ENCODE measurements around the gene DOCK1.

Gene DOCK1

GRCh38 chr10:126945351-126946030 is 40.3 kb downstream of the DOCK1 start:
- no peak for DNase-seq
- no peaks in the 10 kb centered on the region for H3K9me3 Mint-ChIP-seq
- no peak overlapping the region for H3K4me3 Mint-ChIP-seq
- ATAC-seq = no peak
- H3K4me1 Mint-ChIP-seq = no peaks in the 10 kb centered on the region
- H3K36me3 Mint-ChIP-seq (ENCODE audit: low read depth) = no peaks in the 10 kb centered on the region
- H3K27ac Mint-ChIP-seq = no peak overlapping the region
- H3K27me3 Mint-ChIP-seq = no peaks in the 10 kb centered on the region

DNA sequence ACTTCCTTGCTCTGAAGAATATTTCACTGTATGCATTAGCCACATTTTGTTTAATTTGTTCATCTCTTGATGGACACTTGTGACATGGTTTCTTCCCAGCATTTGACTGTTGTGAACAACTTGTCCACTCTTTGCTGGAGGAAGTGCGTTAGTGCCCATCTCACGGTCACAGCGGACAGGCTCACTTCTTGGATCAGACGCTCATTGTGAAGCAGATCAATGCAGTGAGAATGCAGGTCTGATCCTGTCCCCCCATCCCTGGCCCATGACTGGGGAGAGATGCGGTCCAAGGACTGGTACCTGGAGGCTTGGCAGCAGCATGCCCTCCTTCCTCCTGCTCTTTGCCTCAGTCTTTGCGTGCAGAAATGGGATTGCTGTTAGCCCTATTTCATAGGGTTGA is 41.5 kb downstream of the DOCK1 start:
- DNase-seq (no peak), ATAC-seq (no peak)
- H3K9me3 Mint-ChIP-seq = no peaks in the 10 kb centered on the region
- no peak overlapping the region for H3K27ac Mint-ChIP-seq
- no peaks in the 10 kb centered on the region for H3K36me3 Mint-ChIP-seq (ENCODE audit: low read depth)
- H3K27me3 Mint-ChIP-seq = no peaks in the 10 kb centered on the region
- no peaks in the 10 kb centered on the region for H3K4me1 Mint-ChIP-seq
- H3K4me3 Mint-ChIP-seq = no peak overlapping the region

DNA sequence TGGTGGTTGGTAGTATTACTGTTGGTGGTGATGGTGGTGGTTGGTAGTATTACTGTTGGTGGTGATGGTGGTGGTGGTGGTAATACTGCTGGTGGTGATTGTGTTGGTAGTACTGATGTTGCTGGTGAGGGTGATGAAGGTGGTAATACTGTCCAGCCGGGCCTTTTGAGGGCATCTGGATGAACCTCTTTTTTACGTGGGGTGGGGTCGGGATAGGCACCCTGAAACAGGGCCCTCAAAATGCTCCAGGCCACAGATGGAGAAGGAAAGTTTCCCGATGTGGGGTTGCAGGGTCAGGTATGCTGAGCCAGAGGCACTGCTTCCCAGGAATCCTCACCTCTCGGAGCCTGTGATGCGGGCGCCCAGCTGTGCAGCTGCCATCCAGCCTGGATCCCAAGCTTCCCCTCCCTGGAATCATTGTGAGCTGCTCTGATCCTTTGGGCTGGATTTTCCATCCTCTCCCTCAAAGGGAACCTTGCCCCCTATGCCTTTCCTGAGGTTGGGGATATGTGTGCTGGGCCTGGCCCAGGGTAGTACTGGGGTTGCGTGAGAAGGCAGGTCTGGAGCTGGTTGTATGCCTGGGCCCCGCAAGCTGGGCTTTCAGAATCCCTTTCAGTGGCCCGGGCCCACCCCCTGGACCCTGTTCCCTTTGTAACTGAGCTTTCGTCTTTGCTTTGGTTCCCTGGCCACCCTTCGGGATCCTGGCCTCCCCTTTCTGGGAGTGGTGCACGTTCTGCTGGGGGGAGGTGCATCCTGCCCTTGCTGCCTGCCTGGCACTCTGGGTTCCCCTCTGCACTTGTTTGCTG is 43.3 kb downstream of the DOCK1 start:
- no peak for ATAC-seq
- H3K27me3 Mint-ChIP-seq = no peaks in the 10 kb centered on the region

DNA sequence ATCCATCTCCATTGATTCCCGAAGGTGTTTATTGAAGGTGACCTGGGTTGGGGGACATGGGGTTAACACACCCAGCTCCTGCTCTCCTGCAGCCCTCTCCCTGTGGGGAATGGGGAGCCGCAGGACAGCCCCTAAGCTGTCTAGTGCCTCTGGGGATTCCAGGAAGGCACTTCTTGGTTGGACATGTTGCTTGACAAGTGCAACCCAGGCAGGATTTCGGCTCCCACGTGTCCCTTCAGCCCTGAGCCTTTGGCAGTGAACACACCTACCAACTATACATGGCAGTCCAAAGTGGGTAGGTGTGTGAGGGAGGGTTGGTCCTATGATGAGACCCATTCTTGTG is 43.9 kb downstream of the DOCK1 start:
- Mint-ChIP-seq H3K36me3 (ENCODE audit: low read depth) (no peaks in the 10 kb centered on the region), H3K9me3 (no peaks in the 10 kb centered on the region), H3K4me3 (no peak overlapping the region), H3K4me1 (no peaks in the 10 kb centered on the region), H3K27ac (no peak overlapping the region), H3K27me3 (no peaks in the 10 kb centered on the region)
- no peak for DNase-seq
- no peak for ATAC-seq

More for the DNA sequence above, 43.3 kb downstream of the DOCK1 start:
- no peak for DNase-seq
- H3K36me3 Mint-ChIP-seq (ENCODE audit: low read depth) = no peaks in the 10 kb centered on the region
- H3K9me3 Mint-ChIP-seq = no peaks in the 10 kb centered on the region
- no peak overlapping the region for H3K4me3 Mint-ChIP-seq
- no peak overlapping the region for H3K27ac Mint-ChIP-seq
- no peaks in the 10 kb centered on the region for H3K4me1 Mint-ChIP-seq

DNA sequence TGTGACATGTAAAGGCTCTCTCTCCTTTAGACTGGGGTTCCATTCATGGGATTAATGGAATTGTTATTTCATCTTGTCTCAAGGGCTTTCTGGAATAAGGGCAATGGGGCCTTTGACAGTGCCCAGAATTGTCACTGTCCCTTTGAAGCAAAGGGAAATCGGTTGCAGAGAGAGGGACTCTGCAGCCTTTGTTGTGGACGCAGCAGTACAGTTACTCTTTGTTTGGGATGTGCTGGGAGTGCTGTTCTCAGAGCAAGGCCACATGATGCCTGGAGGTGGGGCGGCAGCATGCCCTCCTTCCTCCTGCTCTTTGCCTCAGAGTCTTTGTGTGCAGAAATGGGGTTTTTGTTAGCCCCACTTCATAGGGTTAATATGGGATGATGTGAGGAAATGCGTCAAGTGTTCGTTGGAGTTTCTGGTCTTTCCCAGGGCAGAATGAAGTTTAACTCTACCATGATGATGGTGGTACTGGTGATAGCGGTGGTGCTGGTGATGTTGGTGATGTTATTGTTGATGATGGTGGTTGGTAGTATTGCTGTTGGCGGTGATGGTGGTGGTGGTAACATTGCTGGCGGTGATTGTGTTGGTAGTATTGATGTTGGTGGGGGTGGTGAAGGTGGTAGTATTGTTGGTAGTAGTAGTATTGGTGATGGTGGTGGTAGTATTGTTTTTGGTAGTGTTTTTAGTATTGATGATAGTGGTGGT is 45.3 kb downstream of the DOCK1 start:
- Mint-ChIP-seq H3K27ac (no peak overlapping the region), H3K27me3 (no peaks in the 10 kb centered on the region), H3K4me3 (no peak overlapping the region), H3K9me3 (peaks cover 3% of the 10 kb centered on the region), H3K36me3 (ENCODE audit: low read depth) (no peaks in the 10 kb centered on the region), H3K4me1 (no peaks in the 10 kb centered on the region)
- no peak for DNase-seq
- no peak for ATAC-seq

GRCh38 chr10:126953886-126954285 is 48.7 kb downstream of the DOCK1 start:
- H3K27me3 Mint-ChIP-seq = no peaks in the 10 kb centered on the region
- no peak overlapping the region for H3K4me3 Mint-ChIP-seq
- H3K9me3 Mint-ChIP-seq = peaks cover 3% of the 10 kb centered on the region
- H3K36me3 Mint-ChIP-seq (ENCODE audit: low read depth) = no peaks in the 10 kb centered on the region
- no peak overlapping the region for H3K27ac Mint-ChIP-seq
- ATAC-seq = no peak
- no peaks in the 10 kb centered on the region for H3K4me1 Mint-ChIP-seq
- DNase-seq = no peak

DNA sequence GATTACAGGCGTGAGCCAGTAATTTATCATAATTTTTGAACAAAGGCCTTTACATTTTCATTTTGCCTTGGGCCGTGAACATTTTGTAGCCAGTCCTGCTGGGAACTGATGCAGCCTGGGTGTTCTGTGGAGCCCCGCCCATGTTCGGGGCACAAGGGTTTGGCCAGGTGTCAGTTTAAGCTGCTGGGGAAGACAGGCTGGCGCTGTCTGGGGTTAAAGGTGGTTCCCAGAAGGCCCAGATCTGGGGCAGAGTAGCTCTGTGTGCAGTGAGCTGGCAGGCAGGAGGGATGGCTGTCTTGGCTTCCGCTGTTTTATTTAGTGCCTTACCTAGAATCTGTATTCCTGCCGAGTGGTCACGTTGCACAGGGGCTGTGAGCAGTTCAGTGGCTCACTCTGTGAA is 50.2 kb downstream of the DOCK1 start:
- DNase-seq (no peak), ATAC-seq (no peak)
- Mint-ChIP-seq H3K9me3 (peaks cover 3% of the 10 kb centered on the region), H3K4me1 (no peaks in the 10 kb centered on the region), H3K4me3 (no peak overlapping the region), H3K36me3 (ENCODE audit: low read depth) (no peaks in the 10 kb centered on the region), H3K27me3 (no peaks in the 10 kb centered on the region), H3K27ac (no peak overlapping the region)

GRCh38 chr10:126955934-126956711 is 50.9 kb downstream of the DOCK1 start:
- H3K9me3 Mint-ChIP-seq = peaks cover 3% of the 10 kb centered on the region
- no peak overlapping the region for H3K4me3 Mint-ChIP-seq
- no peaks in the 10 kb centered on the region for H3K4me1 Mint-ChIP-seq
- H3K27ac Mint-ChIP-seq = no peak overlapping the region
- no peaks in the 10 kb centered on the region for H3K27me3 Mint-ChIP-seq
- ATAC-seq (no peak), DNase-seq (no peak)
- H3K36me3 Mint-ChIP-seq (ENCODE audit: low read depth) = no peaks in the 10 kb centered on the region

DNA sequence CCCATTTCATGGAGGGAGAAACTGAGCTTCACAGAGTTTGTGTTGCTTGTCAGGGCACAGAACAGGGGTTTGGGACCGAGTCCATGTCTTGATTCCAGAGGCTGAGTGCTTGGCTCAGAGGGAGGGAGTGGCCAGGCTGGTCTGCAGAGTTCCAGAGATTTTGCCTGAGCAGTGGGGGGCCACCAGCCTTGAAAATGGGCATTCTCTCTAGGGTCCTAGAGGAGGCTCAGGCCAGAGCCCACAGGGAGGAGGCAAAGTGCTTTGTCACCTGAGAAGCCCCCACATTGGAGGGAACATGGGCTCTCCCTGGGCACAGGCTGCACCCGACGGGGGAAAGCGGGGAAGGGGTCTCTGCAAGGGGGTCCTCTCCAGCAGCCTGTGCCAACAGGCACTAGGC is 51.5 kb downstream of the DOCK1 start:
- DNase-seq (no peak), ATAC-seq (no peak)
- H3K36me3 Mint-ChIP-seq (ENCODE audit: low read depth) = no peaks in the 10 kb centered on the region
- H3K27me3 Mint-ChIP-seq = no peaks in the 10 kb centered on the region
- H3K27ac Mint-ChIP-seq = no peak overlapping the region
- H3K4me1 Mint-ChIP-seq = peaks cover 5% of the 10 kb centered on the region
- no peak overlapping the region for H3K4me3 Mint-ChIP-seq
- peaks cover 3% of the 10 kb centered on the region for H3K9me3 Mint-ChIP-seq

- DNase-seq (no peak), ATAC-seq (no peak)
- H3K9me3 Mint-ChIP-seq = peaks cover 3% of the 10 kb centered on the region
- H3K4me3 Mint-ChIP-seq = no peak overlapping the region
- no peak overlapping the region for H3K27ac Mint-ChIP-seq
- peaks cover 5% of the 10 kb centered on the region for H3K4me1 Mint-ChIP-seq
- H3K27me3 Mint-ChIP-seq = no peaks in the 10 kb centered on the region
- H3K36me3 Mint-ChIP-seq (ENCODE audit: low read depth) = no peaks in the 10 kb centered on the region
Observed at GRCh38 chr10:126957111-126957510, 51.9 kb downstream of the DOCK1 start.

DNA sequence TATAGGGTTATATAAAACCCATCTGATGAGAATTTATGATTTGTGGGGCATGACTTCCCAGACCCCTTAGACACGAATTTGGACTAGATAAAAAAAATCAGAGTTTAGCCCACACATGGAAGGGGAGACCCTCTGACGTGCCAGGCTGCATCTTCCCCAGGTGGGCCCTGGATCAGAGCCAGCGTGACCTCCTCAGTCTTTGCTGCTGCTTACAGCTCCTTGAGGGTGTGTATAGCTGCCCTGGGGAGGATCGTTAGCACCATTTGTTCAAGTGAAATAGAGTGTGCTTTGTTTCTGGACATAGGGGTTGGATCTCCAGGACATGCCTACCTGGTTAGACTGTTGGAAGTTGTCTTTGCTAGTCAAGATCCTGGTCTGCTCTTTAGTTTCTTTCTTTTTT is 54.2 kb downstream of the DOCK1 start:
- ATAC-seq (no peak), DNase-seq (no peak)
- no peaks in the 10 kb centered on the region for H3K36me3 Mint-ChIP-seq (ENCODE audit: low read depth)
- H3K9me3 Mint-ChIP-seq = peaks cover 2% of the 10 kb centered on the region
- no peak overlapping the region for H3K4me3 Mint-ChIP-seq
- H3K27ac Mint-ChIP-seq = no peak overlapping the region
- peaks cover 5% of the 10 kb centered on the region for H3K4me1 Mint-ChIP-seq
- H3K27me3 Mint-ChIP-seq = no peaks in the 10 kb centered on the region

GRCh38 chr10:126959906-126960685 is 54.9 kb downstream of the DOCK1 start:
- H3K27me3 Mint-ChIP-seq = no peaks in the 10 kb centered on the region
- DNase-seq (no peak), ATAC-seq (no peak)
- H3K9me3 Mint-ChIP-seq = no peaks in the 10 kb centered on the region
- no peak overlapping the region for H3K4me3 Mint-ChIP-seq
- peaks cover 5% of the 10 kb centered on the region for H3K4me1 Mint-ChIP-seq
- H3K27ac Mint-ChIP-seq = no peak overlapping the region
- H3K36me3 Mint-ChIP-seq (ENCODE audit: low read depth) = no peaks in the 10 kb centered on the region

DNA sequence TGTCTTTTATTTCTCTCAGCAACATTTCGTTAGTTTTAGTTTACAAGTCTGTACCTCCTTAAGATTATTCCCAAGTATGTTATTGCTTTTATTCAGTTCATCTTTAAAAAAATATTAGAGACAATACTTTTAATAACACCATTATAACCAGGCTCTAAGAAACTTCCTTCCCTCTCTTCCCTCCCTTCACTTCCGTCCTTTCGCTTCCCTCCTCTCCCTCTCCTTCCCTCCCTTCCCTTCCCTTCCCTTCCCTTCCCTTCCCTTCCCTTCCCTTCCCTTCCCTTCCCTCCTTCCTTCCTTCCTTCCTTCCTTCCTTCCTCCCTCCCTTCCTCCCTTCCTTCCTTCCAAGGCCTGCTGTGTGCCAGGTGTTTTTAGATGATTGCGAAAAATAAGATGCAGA is 58.1 kb downstream of the DOCK1 start:
- ATAC-seq (no peak), DNase-seq (no peak)
- Mint-ChIP-seq H3K27ac (no peak overlapping the region), H3K9me3 (peaks cover 3% of the 10 kb centered on the region), H3K4me3 (no peak overlapping the region), H3K4me1 (peaks cover 5% of the 10 kb centered on the region), H3K36me3 (ENCODE audit: low read depth) (no peaks in the 10 kb centered on the region), H3K27me3 (no peaks in the 10 kb centered on the region)

DNA sequence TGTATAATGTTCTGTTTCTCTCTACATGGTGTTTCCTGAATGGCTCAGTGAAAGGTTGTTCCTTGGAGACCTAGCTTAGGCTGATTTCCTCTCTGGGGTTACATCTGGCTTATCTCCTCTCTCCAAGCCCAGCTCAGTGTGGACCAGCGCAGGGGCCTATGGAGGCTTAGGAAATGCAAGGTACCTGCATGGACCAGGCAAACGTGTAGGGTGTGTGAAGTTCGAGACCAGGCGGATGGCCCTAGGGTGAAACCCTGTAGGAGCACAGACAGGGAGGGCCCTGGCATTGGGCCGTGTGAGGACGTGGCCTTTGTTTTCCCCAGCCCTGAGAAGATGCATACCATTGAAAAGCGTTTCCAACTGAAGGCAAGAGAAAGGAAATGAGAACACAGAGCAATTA is 59.0 kb downstream of the DOCK1 start:
- Mint-ChIP-seq H3K36me3 (ENCODE audit: low read depth) (no peaks in the 10 kb centered on the region), H3K4me3 (no peak overlapping the region), H3K27ac (no peak overlapping the region), H3K4me1 (peaks cover 5% of the 10 kb centered on the region), H3K27me3 (no peaks in the 10 kb centered on the region), H3K9me3 (peaks cover 5% of the 10 kb centered on the region)
- no peak for ATAC-seq
- no peak for DNase-seq

Measured in activated naive CD8-positive, alpha-beta T cell treated with anti-CD3 and anti-CD28 coated beads, Interleukin-2, amount 50 U/mL, for 24 hours (primary cell).